Memory B cell (primary cell): ENCODE results near the gene ESAM.

Experiments used
- ATAC-seq: fragments of 150-1000 bp; cut with Tn5 transposase; 2 replicates; pipeline ENCODE4 v1.10.0; 2021; ENCODE audit warnings: low read depth, mild to moderate bottlenecking, moderate library complexity
- DNase-seq, 2 donors: peaks; one replicate each; pipeline ENCODE4 v3.0.0; 2022; ENCODE audit warnings: low spot score in 2 of 2
- H3K27ac Mint-ChIP-seq: one replicate; pipeline ENCODE4 v1.8.0; 2022; ENCODE audit warnings: mild to moderate bottlenecking, moderate library complexity, mixed read lengths
- H3K27me3 Mint-ChIP-seq: one replicate; pipeline ENCODE4 v1.8.0; 2022; ENCODE audit warnings: mixed read lengths
- H3K36me3 Mint-ChIP-seq: one replicate; pipeline ENCODE4 v1.8.0; 2022; ENCODE audit warnings: mild to moderate bottlenecking, mixed read lengths
- H3K4me1 Mint-ChIP-seq: one replicate; pipeline ENCODE4 v1.8.0; 2022; ENCODE audit warnings: mixed read lengths
- H3K4me3 Mint-ChIP-seq: one replicate; pipeline ENCODE4 v1.8.0; 2022; ENCODE audit warnings: mild to moderate bottlenecking, moderate library complexity, mixed read lengths
- H3K9me3 Mint-ChIP-seq: one replicate; pipeline ENCODE4 v1.8.0; 2022; ENCODE audit warnings: mixed read lengths

The ESAM gene

DNA sequence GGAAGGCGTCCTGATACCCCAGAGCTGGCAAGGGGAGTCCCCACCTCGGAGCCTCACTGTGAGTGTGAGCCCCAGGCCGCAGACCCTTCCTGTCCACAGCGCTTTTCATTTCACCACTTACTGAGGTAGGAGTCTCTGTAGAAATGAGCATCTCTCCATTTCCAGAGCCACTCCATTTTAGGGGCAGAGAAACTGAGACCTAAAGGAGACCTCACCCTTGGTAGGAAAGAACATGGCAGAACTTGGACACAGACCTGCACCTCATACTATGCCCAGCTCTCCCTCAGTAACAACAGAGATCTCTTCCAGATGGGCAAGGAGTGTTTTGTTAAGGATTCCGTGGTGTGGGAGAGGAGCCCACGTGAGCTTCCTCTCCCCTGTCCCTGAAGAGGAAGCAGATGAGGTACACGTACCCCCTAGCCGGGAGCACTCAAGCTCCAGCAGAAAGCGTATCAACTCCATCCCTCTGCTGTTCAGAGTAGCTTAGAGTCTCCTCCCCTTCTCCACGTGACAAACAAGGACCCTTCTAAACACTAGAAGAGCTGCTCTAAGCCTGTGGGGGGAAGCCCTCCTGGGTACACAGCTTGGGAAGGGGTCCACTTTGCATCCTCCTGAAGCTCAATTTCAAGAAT, 9.5 kb downstream of the ESAM start:
- Mint-ChIP-seq H3K4me1 (peaks cover 19% of the 10 kb centered on the region), H3K9me3 (no peaks in the 10 kb centered on the region), H3K27ac (no peak overlapping the region), H3K36me3 (no peaks in the 10 kb centered on the region), H3K27me3 (peaks cover 11% of the 10 kb centered on the region), H3K4me3 (no peak overlapping the region)
- DNase-seq (no peak), ATAC-seq (no peak)

DNA sequence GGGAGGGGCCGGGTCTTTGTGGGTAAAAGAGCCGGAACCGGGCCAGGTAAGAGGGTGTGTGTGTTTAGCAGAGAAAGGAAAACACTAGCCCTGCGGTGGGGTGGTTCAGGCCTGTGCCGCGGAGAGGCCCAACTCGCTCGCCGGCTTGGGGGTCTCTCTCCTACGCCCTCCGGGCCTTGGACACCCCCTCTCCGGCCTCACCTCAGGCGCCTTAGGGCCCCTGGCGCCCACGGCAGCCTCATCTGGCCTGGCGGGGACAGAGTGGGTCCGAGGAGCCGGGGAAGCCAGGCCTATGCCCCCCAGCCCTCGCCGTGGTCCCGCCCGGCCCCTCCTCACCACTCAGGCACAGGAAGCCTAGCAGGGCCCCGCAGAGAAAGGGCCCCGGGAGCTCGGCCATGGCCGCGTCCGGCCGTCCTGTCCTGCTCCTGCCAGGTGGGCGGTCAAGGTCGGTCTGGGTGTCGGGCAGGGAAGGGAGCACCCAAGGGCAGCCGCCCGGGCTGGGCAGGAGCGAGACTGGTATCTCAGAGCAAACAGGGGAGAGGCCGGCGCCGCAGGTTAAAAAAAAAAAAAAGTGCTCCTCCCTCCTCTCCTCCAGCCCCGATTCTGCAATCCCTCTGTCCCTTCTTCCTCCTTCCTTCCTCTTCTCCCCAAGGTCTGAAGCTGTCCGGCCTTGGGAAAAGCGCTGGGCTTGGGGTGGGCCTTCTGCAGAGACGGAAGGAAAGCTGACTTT, 10.2 kb downstream of the ESAM start, which contains the start of gene VSIG2:
Gene VSIG2, minus strand, starts transcription at position 515 of the 730 bp plus-strand sequence. Its CDS starts 118 bp downstream, at position 397.
- ATAC-seq, result no peak
- no peak within 1 kb of the TSS for H3K27ac Mint-ChIP-seq
- H3K9me3 Mint-ChIP-seq, result no peaks in the 10 kb centered on the region
- peaks cover 19% of the 10 kb centered on the region for H3K4me1 Mint-ChIP-seq
- no peak within 1 kb of the TSS for H3K4me3 Mint-ChIP-seq
- no peak for DNase-seq
- no peaks in the 10 kb centered on the region for H3K36me3 Mint-ChIP-seq
- H3K27me3 Mint-ChIP-seq, result peaks cover 9% of the 10 kb centered on the region

DNA sequence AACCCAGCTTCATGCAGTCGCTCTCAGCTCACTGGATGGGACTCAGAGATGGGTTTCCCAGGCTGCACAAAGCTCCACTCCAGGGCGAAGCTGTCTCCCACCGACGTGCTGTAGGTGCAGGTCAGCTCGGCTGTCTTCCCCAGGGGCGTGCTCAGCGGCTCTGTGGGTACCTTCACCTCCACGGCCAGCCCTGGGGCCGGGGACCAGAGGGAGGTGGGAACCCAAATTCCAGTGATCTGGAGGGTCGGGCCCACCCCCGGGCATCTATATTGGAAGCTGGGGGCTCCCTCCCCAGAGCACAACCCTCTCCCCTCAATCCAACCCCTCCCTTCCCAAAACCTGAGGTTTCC, 10.7 kb downstream of the ESAM start:
- Mint-ChIP-seq H3K4me1 (peaks cover 21% of the 10 kb centered on the region), H3K27me3 (peaks cover 6% of the 10 kb centered on the region), H3K4me3 (no peak overlapping the region), H3K9me3 (no peaks in the 10 kb centered on the region), H3K36me3 (no peaks in the 10 kb centered on the region), H3K27ac (no peak overlapping the region)
- no peak for ATAC-seq
- no peak for DNase-seq

DNA sequence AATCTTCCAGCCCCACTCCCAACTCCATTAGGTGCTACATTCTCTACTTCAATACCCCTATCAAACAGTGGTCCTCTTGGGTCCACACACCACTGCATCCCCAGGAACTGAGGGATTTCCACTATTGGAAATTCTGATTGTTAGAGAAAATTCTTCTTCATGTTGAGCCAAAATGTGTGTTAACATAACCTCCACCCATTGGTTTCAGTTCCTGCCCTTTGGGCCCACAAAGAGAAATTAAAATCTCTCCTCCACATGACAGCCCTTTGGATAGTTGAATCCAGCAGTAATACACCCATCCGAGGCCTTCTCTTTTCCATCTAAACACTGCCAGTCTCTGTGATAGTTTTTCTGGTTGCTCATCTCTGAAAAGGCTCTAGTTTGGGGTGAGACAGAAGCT, 12.2 kb downstream of the ESAM start:
- H3K27me3 Mint-ChIP-seq, result no peaks in the 10 kb centered on the region
- no peaks in the 10 kb centered on the region for H3K9me3 Mint-ChIP-seq
- H3K36me3 Mint-ChIP-seq, result no peaks in the 10 kb centered on the region
- H3K27ac Mint-ChIP-seq, result no peak overlapping the region
- no peak for DNase-seq
- no peak overlapping the region for H3K4me3 Mint-ChIP-seq
- ATAC-seq, result no peak
- H3K4me1 Mint-ChIP-seq, result peaks cover 21% of the 10 kb centered on the region

DNA sequence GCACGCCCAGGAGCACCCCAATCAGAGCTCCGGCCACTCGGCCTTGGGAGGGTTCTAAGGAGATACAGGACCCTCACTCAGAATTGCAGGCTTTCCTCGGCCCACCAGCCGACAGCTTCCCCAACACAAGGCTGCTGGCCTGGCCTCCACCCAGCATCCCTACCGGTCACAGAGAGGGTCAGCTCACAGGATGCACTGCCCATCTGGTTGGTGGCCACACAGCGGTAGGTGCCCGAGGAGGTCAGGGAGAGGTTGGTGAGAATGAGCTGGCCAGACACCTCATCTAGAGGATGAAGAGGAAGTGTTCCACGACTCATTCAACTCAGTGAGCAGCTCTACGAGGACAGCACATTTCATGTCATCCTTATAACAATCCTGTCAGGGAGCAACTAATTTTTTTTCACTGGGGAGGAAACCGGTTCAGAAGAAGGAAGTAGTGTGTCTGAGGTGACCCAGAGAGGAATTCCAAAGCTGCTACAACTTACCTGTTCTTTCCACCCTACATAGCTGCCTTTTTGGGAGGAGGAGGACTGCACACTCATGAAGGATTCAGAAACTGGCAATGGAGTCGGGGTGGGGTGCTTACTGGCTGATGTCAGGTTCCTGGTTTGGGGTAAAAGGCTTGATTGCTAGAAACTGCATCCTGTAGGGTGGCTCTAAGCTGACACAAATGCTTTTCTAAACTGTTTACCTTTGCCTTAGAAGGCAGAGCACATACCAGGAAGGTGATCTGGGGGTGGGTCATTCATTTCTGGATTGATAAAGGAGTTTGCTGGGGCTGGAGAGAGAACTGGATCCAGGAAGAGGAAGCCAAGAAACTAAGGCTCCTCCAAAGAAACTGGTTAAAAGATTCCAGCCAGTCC, 13.4 kb downstream of the ESAM start:
- Mint-ChIP-seq H3K27ac (no peak overlapping the region), H3K36me3 (no peaks in the 10 kb centered on the region), H3K27me3 (no peaks in the 10 kb centered on the region), H3K4me3 (no peak overlapping the region), H3K9me3 (no peaks in the 10 kb centered on the region), H3K4me1 (peaks cover 21% of the 10 kb centered on the region)
- DNase-seq, result no peak
- no peak for ATAC-seq

DNA sequence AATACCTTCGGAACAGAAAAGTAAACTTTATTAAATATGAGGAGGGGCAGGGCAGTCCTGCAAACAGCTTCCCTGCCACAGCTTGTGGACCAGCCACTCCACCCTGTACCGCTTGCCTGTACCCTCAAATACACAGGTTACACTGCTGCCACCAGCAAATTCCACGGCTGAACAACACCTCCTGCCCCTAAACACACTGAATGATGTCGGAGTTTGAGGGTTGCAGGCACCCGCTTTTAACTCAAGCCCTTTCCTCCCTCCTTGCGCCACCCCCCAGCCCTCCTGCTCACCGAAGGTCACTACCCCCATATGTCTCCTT, 14.0 kb downstream of the ESAM start:
- no peaks in the 10 kb centered on the region for H3K9me3 Mint-ChIP-seq
- DNase-seq (no peak), ATAC-seq (no peak)
- H3K36me3 Mint-ChIP-seq, result peaks cover 2% of the 10 kb centered on the region
- no peaks in the 10 kb centered on the region for H3K27me3 Mint-ChIP-seq
- H3K4me3 Mint-ChIP-seq, result no peak overlapping the region
- no peak overlapping the region for H3K27ac Mint-ChIP-seq
- H3K4me1 Mint-ChIP-seq, result peaks cover 21% of the 10 kb centered on the region

DNA sequence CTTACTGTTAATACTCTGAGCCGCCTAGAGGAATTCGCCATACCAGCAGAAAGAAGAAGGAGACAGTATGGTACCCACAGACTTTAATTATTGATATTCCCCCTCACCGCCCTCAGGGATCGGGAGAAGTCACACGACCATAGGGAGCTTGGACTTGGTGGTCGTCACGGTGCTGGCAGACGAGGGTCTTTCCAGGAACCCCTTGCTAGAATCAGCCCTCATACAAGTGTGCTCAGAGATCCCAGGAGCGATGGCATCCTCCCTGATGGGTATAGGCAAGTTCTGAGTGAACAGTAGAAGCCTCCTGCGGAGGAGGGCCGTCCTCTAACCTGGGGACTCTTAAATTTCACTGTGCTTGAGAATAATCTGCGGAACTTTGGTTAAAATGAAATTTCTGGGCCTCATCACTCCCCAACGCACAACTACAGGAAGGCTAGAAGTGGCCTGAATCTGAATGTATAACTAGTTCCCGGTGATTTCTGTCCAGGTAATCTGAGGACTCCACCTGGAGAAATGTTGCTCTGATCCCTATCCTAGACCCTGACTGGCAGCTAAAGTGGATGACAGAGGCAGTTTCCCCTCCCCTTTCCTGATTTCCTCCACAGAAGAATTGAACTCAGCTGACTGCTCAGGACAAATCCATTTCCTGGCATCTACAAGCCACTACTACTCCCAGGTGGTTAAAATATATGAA, 14.5 kb downstream of the ESAM start:
- Mint-ChIP-seq H3K36me3 (peaks cover 2% of the 10 kb centered on the region), H3K4me3 (peak overlapping the region; percentile 98), H3K27ac (no peak overlapping the region), H3K9me3 (no peaks in the 10 kb centered on the region), H3K4me1 (peaks cover 21% of the 10 kb centered on the region), H3K27me3 (no peaks in the 10 kb centered on the region)
- ATAC-seq, result no peak
- no peak for DNase-seq

DNA sequence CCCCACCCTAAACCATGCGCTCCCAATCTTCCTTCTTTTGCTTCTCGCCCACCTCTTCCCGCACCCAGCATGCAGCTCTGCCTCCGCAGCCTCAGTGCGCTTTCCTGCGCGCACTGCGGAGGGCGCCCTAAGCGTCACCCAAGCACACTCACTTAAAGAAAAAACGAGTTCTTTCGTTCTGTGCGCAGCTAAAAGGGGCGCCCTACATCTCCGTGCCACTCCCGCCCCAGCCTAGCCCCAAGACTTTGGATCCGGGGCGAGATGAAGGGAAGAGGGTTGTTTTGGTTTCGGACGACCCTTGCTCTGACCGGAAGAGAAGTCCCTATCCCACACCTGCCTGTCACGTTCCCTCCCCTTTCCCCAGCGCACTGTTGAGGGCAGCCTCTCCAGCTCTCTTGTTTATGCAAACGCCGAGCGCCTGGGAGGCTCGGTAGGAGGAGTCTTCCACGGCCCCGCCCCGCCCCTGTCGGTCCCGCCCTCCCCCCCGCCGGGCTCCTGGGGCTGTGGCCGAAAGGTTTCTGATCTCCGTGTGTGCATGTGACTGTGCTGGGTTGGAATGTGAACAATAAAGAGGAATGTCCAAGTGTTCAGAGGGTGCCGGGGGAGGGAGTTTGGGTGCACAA, 15.4 kb downstream of the ESAM start:
- peaks cover 3% of the 10 kb centered on the region for H3K27me3 Mint-ChIP-seq
- peak; percentile 75 to 80 for DNase-seq
- peak overlapping the region; percentile 90 for H3K27ac Mint-ChIP-seq
- peak overlapping the region; percentile 98 for H3K4me3 Mint-ChIP-seq
- H3K9me3 Mint-ChIP-seq, result no peaks in the 10 kb centered on the region
- H3K4me1 Mint-ChIP-seq, result peaks cover 21% of the 10 kb centered on the region
- peaks cover 2% of the 10 kb centered on the region for H3K36me3 Mint-ChIP-seq
- peak; percentile 86 for ATAC-seq

DNA sequence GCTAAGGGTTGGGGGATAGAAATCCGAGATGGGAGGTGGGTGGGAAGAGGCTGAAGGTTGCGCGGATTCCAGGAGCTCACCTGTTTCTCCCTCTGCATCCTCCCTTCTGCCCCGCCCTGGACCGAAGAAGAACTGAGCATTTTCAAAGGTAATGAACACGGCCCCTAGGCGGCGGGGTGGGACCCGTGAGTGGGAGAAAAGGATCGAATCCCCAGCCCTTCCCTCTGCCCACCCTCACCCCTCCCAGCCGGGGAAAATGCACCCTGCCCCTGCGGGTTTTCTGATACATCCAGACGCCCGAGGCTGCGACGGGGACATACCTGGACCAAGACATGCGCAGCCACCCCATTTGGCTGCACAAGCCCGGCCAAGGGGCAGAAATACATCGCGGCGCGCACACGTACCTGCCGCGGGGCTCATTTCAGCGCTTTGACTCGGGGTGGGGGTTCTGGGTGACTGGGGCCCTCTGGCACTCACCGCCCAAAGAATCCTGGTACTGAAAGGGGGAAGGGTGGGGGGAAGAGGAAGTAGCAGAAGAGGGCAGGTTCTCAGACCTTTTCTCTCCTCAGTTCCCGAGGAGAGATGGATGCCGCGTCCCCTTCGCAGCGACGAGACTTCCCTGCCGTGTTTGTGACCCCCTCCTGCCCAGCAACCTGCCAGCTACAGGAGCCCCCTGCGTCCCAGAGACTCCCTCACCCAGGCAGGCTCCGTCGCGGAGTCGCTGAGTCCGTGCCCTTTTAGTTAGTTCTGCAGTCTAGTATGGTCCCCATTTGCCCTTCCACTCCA, 16.1 kb downstream of the ESAM start:
- peak in 1 of 2 donors; percentile 26 for DNase-seq
- peaks cover 21% of the 10 kb centered on the region for H3K4me1 Mint-ChIP-seq

DNA sequence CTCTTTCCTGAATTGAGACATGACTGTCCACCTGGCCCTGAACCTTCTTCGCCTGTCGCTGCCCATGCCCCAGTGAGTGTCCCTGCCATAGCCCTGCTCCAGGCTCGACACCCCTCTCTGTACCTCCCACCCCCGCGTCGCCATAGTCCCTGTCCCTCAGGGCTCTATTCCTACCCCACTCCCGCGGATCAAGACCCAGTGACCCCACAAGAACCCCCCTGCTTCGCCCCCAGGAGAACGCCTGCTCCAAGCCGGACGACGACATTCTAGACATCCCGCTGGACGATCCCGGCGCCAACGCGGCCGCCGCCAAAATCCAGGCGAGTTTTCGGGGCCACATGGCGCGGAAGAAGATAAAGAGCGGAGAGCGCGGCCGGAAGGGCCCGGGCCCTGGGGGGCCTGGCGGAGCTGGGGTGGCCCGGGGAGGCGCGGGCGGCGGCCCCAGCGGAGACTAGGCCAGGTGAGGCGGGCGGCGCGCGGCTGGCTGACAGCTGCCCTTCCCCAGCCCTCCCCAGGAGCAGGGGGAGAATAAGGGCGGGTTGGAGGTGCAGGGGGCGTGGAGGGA, 16.7 kb downstream of the ESAM start:
- ATAC-seq (no peak), DNase-seq (no peak)
- Mint-ChIP-seq H3K27ac (no peak overlapping the region), H3K4me1 (peaks cover 26% of the 10 kb centered on the region), H3K4me3 (peak overlapping the region; percentile 98), H3K36me3 (peaks cover 2% of the 10 kb centered on the region), H3K9me3 (no peaks in the 10 kb centered on the region), H3K27me3 (peaks cover 6% of the 10 kb centered on the region)

More for the DNA sequence above, 16.1 kb downstream of the ESAM start:
- Mint-ChIP-seq H3K36me3 (peaks cover 2% of the 10 kb centered on the region), H3K27ac (peak overlapping the region; percentile 90), H3K4me3 (peak overlapping the region; percentile 98), H3K27me3 (peaks cover 6% of the 10 kb centered on the region), H3K9me3 (no peaks in the 10 kb centered on the region)
- ATAC-seq, result peak; percentile 43

DNA sequence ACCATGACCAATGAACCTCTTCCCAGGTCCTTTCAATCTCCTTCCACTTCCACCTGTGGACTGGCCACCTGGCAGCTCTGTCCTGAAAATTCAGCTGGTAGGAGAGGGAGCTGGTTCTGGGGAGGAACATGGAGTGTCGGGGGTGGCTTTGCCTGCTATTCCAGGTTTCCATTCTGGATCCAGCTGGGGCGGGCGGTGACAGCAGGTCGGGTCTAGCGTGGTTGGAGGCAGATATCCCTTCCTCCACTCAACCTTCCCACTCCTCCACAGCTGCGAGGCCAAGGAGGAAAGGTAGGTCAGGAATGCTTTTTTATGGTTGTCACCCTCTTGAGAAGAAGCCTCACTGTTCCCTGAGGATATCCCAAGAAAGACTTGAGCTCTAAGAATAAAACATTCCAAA, 19.0 kb downstream of the ESAM start:
- Mint-ChIP-seq H3K27ac (no peak overlapping the region), H3K9me3 (no peaks in the 10 kb centered on the region), H3K36me3 (peaks cover 2% of the 10 kb centered on the region), H3K27me3 (peaks cover 6% of the 10 kb centered on the region), H3K4me3 (no peak overlapping the region), H3K4me1 (peaks cover 19% of the 10 kb centered on the region)
- DNase-seq (no peak), ATAC-seq (no peak)

DNA sequence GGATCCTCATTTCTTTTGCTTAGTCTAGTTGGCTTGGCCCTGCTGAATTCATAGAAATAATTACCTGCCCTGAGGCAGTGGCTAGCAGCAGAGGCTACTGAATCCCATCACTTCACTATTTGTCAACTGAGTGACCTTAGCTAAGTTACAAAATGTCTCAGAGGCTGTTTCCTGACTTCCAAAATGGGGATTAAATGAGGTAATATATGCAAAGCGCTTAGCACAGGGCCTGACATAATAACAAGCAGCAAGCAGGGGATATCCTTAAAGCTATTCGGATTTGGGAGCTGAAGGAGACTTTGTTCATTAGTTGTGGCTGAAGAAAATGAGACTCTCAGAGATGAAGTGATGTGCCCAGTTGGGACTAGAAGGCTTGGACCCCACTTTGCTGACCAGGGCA, 19.5 kb downstream of the ESAM start:
- peaks cover 19% of the 10 kb centered on the region for H3K4me1 Mint-ChIP-seq
- H3K9me3 Mint-ChIP-seq, result no peaks in the 10 kb centered on the region
- DNase-seq, result no peak
- H3K27ac Mint-ChIP-seq, result no peak overlapping the region
- H3K27me3 Mint-ChIP-seq, result peaks cover 6% of the 10 kb centered on the region
- no peak for ATAC-seq
- no peak overlapping the region for H3K4me3 Mint-ChIP-seq
- H3K36me3 Mint-ChIP-seq, result peaks cover 2% of the 10 kb centered on the region
